Astrocyte of the cerebellum (primary cell): ENCODE results near the gene DDX51.
"Not testable (repeated sequence)": the region's sequence is repeated elsewhere in the genome, so short reads cannot be mapped to it uniquely, and the experiment has no call there.

Source experiments
- DNase-seq: peaks from one replicate; pipeline ENCODE4 v3.0.0-alpha.2; 2011; ENCODE audit warnings: low read depth
- H3K4me3 ChIP-seq: 2 replicates; pipeline ENCODE4 v1.5.1; 2011; ENCODE audit warnings: mild to moderate bottlenecking, low read depth, low read length, moderate library complexity
- CTCF ChIP-seq: IDR thresholded peaks from 2 replicates; pipeline ENCODE4 v1.5.1; 2012; ENCODE audit warnings: low read length, low read depth, moderate library complexity, mild to moderate bottlenecking; ENCODE audit errors: missing control alignments
- in situ Hi-C: cut with HindIII; loops from 2 replicates; pipeline ENCODE4 v1.10.0; 2017; ENCODE audit warnings: low sequenced_read_pairs

DDX51 gene

DNA sequence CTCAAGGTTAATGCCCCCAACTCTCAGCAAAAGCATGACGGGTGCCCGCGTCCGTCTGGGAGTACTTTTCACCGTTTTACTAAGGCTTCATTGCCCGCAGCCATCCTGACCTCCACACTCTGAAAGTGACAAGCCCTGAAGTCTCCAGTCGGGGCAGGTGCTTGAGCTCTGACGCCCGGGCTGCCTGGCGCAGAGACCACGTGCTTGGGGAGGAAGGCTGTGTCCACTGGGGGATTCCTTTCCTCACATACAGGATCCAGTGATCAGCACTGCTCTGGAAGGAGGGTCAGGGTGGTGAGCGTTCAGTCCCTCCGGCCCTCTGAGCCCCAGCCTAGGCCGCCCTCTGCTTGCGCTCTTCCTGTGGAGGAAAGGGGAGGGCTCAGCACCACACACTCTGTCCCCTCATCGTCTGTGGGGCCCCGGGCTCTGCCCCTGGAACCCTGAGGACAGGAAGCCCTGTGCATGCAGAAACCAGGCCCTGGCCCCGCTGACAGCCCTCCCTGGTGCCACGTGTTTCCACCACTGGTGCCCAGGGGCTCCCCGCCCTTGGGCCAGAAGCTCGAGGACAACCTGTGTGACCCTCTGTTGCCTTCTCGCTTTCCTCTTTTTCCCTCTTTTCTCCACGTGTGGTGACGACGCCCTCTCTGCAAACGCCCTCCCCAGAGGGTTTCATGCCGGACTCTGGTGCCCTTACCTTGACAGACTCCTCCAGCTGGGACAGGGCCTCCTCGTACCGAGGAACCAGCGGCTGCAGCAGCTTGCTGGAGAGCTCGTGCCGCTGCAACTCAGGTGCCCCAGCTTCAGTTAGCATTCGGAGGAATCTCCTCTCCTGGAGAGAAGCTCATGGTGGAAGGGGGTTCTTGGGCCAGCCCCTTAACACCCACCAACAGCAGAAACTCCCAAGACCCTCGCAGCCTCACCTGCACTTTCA is 4.9 kb downstream of the DDX51 start:
- in situ Hi-C loops, result no loop called here

DNA sequence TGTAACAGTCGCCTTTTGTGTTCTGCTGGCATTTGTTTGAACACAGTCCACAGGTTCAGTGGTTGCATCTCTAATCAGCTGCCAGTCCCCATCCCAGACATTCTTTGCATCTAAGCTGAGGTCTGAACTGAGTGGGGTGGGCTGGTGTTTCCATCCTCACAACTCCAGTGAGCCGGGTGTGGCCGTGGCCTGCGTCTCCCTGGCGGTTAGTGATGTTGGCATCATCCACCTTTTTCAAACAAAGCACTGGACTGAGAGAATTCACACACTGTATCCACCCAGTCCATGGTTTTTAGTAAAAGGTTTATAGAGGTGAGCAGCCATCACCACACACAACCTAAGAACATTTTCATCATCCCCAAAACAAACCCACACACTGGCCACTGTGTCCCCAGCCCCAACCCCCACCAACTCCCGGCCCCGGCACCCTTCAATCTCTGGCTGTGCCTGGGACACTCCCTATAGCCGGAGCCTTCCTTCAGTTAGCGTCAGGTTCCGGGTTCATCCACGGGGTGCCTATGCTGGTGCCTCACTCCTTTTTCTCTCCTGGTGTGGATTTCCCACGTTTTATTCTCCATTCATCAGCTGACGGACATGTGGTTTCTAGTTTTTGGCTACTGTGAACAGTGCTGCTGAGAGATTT is 6.5 kb downstream of the DDX51 start:
- DNase-seq, result no peak
- in situ Hi-C loops, result no loop called here
- H3K4me3 ChIP-seq, result no peak overlapping the region
- no peak for TF ChIP-seq CTCF

More for the DNA sequence above, 4.9 kb downstream of the DDX51 start:
- DNase-seq, result no peak
- no peak for TF ChIP-seq CTCF
- no peak overlapping the region for H3K4me3 ChIP-seq

DNA sequence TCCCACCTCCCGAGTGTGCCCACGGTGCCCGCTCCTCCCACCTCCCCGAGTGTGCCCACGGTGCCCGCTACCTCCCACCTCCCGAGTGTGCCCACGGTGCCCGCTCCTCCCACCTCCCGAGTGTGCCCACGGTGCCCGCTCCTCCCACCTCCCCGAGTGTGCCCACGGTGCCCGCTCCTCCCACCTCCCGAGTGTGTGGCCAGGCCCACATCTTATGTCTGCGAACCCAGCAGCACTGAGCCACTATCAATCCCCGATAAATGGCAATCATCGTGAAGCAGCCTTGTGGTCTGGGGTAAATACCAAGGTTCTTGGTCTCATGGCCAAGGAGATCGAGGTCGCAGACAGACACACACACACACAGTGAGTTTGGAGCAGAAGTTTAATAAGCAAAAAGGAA is 7.9 kb downstream of the DDX51 start:
- DNase-seq, H3K4me3 ChIP-seq, in situ Hi-C loops: not testable (repeated sequence)

DNA sequence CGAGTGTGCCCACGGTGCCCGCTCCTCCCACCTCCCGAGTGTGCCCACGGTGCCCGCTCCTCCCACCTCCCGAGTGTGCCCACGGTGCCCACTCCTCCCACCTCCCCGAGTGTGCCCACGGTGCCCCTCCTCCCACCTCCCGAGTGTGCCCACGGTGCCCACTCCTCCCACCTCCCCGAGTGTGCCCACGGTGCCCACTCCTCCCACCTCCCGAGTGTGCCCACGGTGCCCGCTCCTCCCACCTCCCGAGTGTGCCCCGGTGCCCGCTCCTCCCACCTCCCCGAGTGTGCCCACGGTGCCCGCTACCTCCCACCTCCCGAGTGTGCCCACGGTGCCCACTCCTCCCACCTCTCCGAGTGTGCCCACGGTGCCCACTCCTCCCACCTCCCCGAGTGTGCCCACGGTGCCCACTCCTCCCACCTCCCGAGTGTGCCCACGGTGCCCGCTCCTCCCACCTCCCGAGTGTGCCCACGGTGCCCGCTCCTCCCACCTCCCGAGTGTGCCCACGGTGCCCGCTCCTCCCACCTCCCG is 9.4 kb downstream of the DDX51 start:
- DNase-seq, H3K4me3 ChIP-seq, in situ Hi-C loops: not testable (repeated sequence)

GRCh38 chr12:132133952-132134652 is 10.0 kb downstream of the DDX51 start:
- H3K4me3 ChIP-seq, result no peak overlapping the region
- in situ Hi-C loops, result no loop called here
- no peak for DNase-seq
- TF ChIP-seq CTCF, result no peak

DNA sequence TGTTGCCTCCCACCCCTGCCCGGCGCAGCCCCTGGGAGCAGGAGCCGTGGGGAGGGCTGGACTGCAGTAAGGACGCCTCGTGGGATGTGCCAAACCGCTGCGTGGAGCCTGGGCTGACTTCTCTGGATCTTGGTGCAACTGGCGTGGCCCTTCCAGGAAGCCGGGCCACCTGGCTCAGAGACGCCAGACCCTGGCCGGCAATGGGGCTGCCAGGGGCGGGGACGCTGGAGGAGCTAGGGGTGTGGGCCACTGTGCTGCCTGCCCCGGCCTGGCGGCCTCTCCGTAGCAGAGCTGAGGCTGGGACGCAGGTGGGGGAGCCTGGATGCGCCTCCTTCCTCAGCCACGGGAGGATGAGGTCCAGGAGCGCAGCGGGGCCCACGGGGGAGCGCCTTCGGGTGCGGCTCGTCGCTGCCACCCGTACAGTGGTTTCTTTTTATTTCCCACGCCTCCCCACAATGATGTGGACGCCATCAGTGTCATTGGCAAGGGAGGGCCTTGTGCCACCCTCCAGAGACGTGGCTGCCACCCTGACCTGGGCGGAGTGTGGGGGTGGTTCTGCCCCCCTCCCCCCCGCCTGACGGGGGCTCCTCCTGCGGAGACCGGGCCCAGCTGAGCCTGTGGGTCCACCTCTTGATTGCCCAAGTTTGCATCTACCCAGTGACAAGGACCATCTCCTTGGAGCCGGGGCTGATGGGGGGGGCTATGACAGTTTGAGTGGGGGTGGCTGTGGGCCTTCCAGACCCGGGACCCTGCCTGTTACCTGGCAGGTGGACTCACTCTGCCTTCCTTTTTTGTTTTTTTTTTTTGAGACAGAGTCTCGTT is 11.3 kb downstream of the DDX51 start:
- H3K4me3 ChIP-seq, result no peak overlapping the region
- TF ChIP-seq CTCF, result no peak
- in situ Hi-C loops, result no loop called here
- no peak for DNase-seq

DNA sequence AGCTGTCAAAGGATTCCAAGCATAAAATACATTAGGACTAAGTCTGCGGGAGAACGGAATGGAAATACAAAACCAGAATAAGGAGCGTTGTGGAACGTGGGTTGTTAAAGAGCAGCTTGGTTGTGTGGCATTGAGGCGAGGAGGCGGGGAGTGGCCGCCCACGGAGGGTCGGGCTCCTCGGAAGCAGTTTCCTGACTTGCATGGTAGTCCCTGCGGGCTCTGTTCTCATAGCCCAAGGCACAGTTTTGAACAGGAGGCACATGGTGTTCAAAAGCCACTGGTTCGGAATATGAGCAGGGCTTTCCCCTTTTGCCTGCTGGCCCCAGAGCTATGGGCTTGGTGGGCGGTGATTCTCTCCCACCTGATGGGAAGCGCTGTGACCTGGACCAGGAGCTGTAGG is 12.2 kb downstream of the DDX51 start:
- in situ Hi-C loops, result no loop called here
- no peak overlapping the region for H3K4me3 ChIP-seq
- no peak for DNase-seq
- TF ChIP-seq CTCF, result no peak
